HepG2 (cell line): Measurements from ENCODE around the gene NOA1. TPM values are rescaled to one million over a fixed set of nuclear protein-coding genes. Genes with fewer than 3 reads are reported as not detected.
A peak's percentile ranks its signal among the peaks of the same experiment; 100 is the strongest.

Experiments
- ARNTL ChIP-seq: sonication (generic); formaldehyde crosslinking; IDR thresholded peaks from 2 replicates; pipeline ENCODE4 v1.4.0; 2020; ENCODE audit warnings: mild to moderate bottlenecking, missing genetic modification reagents
- BCL6 ChIP-seq: IDR thresholded peaks from 2 replicates; pipeline ENCODE4 v1.6.1; 2016; ENCODE audit warnings: missing genetic modification reagents, missing compliant biosample characterization
- FLYWCH1 ChIP-seq: sonication (generic); formaldehyde crosslinking; IDR thresholded peaks from 2 replicates; pipeline ENCODE4 v1.8.1; 2023; ENCODE audit warnings: mild to moderate bottlenecking, missing genetic modification reagents
- ISL2 ChIP-seq: sonication (generic); formaldehyde crosslinking; IDR thresholded peaks from 2 replicates; pipeline ENCODE4 v1.5.0; 2020; ENCODE audit warnings: missing genetic modification reagents
- KIAA2018 ChIP-seq: sonication (generic); formaldehyde crosslinking; IDR thresholded peaks from 2 replicates; pipeline ENCODE4 v1.5.0; 2020; ENCODE audit warnings: mild to moderate bottlenecking, missing genetic modification reagents, borderline replicate concordance
- MYNN ChIP-seq: sonication (generic); formaldehyde crosslinking; IDR thresholded peaks from 2 replicates; pipeline ENCODE4 v1.4.0; 2020; ENCODE audit warnings: mild to moderate bottlenecking, low read depth, missing genetic modification reagents
- NKX3-1 ChIP-seq: sonication (generic); formaldehyde crosslinking; IDR thresholded peaks from 2 replicates; pipeline ENCODE4 v1.5.0; 2020; ENCODE audit warnings: missing genetic modification reagents
- PBX2 ChIP-seq: IDR thresholded peaks from 2 replicates; pipeline ENCODE4 v1.6.1; 2016; ENCODE audit warnings: control low read depth
- PHB2 ChIP-seq: fragments of 450-650 bp; IDR thresholded peaks from 2 replicates; pipeline ENCODE4 v1.6.1; 2018; ENCODE audit not compliant: partially characterized antibody
- PITX1 ChIP-seq: sonication (generic); formaldehyde crosslinking; IDR thresholded peaks from 2 replicates; pipeline ENCODE4 v1.5.1; 2020; ENCODE audit warnings: mild to moderate bottlenecking, missing genetic modification reagents
- RARG ChIP-seq: sonication (generic); formaldehyde crosslinking; IDR thresholded peaks from 2 replicates; pipeline ENCODE4 v1.4.0; 2020; ENCODE audit warnings: low read depth, mild to moderate bottlenecking, missing genetic modification reagents
- REPIN1 ChIP-seq: sonication (generic); formaldehyde crosslinking; IDR thresholded peaks from 2 replicates; pipeline ENCODE4 v1.8.0; 2022; ENCODE audit warnings: missing genetic modification reagents, low read depth, mild to moderate bottlenecking, borderline replicate concordance
- SNRNP70 ChIP-seq: fragments of 200-400 bp; formaldehyde crosslinking; IDR thresholded peaks from 2 replicates; pipeline ENCODE4 v1.6.1; 2017; ENCODE audit warnings: mild to moderate bottlenecking, low read depth, low read length, moderate library complexity
- STAT6 ChIP-seq: sonication (generic); formaldehyde crosslinking; IDR thresholded peaks from 2 replicates; pipeline ENCODE4 v1.4.0; 2020; ENCODE audit warnings: missing genetic modification reagents, mild to moderate bottlenecking, borderline replicate concordance
- TP53 ChIP-seq: sonication (generic); formaldehyde crosslinking; conservative IDR thresholded peaks from 2 replicates; pipeline ENCODE4 v1.4.0; 2020; ENCODE audit warnings: missing genetic modification reagents
- ZMYM2 ChIP-seq: sonication (generic); formaldehyde crosslinking; IDR thresholded peaks from 2 replicates; pipeline ENCODE4 v1.8.0; 2022; ENCODE audit warnings: mild to moderate bottlenecking, missing genetic modification reagents
- ZNF337 ChIP-seq: sonication (generic); formaldehyde crosslinking; IDR thresholded peaks from 2 replicates; pipeline ENCODE4 v1.5.1; 2020; ENCODE audit warnings: missing genetic modification reagents, low read depth, mild to moderate bottlenecking, borderline replicate concordance
- ZNF569 ChIP-seq: sonication (generic); formaldehyde crosslinking; IDR thresholded peaks from 2 replicates; pipeline ENCODE4 v1.5.0; 2020; ENCODE audit warnings: mild to moderate bottlenecking, missing genetic modification reagents, moderate library complexity, borderline replicate concordance
- polyA plus RNA-seq, 8 experiments: library from polyadenylated mRNA; depleted of rRNA in 3 of 8; stranded (reverse) in 7 of 8; unstranded in 1 of 8; fragments of >200 nt; fragmentation: Illumina TruSeq in 4 of 8; extraction: Trizol in 4 of 8; gene quantifications; 2 replicates each; pipeline versions ENCODE4 v1.2.1 to v1.2.3, GENCODE V29; 2011 to 2016; ENCODE audit warnings: low read depth in 4 of 8, missing spikeins in 1 of 8, mixed read lengths in 1 of 8; ENCODE audit not compliant: insufficient read depth in 1 of 8
- total RNA-seq, 5 experiments: library from RNA; depleted of rRNA; stranded (reverse); fragments of >200 nt; fragmentation: Illumina TruSeq; extraction: Trizol; gene quantifications; 2 replicates each; pipeline ENCODE4 v1.2.3, GENCODE V29; 2016; ENCODE audit warnings: low read depth in 1 of 5

The NOA1 gene
- total and polyA plus RNA-seq, 2 of the 13 experiments (the other 11 are each of a cell fraction or from before 2014, with no cell fraction given), result 17.3 to 19.0 TPM

DNA sequence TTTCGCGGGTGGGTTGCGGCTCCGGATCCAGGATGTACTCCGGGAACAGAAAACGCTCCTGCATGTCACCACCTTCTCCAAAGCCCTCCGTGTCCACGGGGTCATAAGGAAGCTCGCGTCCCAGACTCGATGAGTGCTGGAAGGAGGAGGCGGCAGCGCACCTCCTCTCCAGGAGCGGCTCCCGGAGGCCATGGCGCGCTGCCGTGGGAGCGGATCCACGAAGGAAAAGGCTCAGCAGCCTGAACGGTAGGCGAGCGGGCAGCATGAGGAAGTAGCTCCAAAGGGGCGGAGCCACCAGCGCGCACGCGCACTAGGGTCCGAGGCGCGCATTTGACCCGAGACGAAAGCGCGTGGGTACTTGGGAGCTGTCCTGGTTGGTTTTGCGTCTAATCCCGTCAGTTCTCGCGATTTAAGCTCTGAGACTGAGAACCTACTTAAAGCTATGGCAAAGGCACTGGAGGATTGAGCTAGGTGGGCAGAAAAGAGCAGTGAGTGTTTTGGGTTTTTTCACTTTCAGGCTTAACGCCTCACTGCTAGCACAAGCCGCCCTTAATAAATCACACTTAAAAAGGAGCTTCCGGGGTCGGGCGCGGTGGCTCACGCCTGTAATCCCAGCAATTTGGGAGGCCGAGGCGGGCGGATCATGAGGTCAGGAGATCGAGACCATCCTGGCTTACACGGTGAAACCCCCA is at the start of gene NOA1 (continued):
- TF ChIP-seq ZNF337 (CRISPR knock-in tag), result 0 out of 2 replicates have a peak, but pooled peaks have one; percentile 81
- no peak for TF ChIP-seq PBX2 (CRISPR knock-in tag)
- no peak for TF ChIP-seq PHB2
- TF ChIP-seq STAT6, result no peak
- no peak for TF ChIP-seq SNRNP70
- TF ChIP-seq FLYWCH1, result no peak
- no peak for TF ChIP-seq ARNTL (CRISPR knock-in tag)
- TF ChIP-seq MYNN (CRISPR knock-in tag), result no peak
- TF ChIP-seq PITX1 (CRISPR knock-in tag), result peak; percentile 69; the same call in 1 of the 2 replicates
- no peak for TF ChIP-seq BCL6
- TF ChIP-seq NKX3-1, result 0 out of 2 replicates have a peak, but pooled peaks have one; percentile 58
- TF ChIP-seq REPIN1 (CRISPR knock-in tag), result 0 out of 2 replicates have a peak, but pooled peaks have one; percentile 66
- TF ChIP-seq KIAA2018, result no peak
- 0 out of 2 replicates have a peak, but pooled peaks have one; percentile 72 for TF ChIP-seq ZMYM2 (CRISPR knock-in tag)
- TF ChIP-seq ZNF569, result 0 out of 2 replicates have a peak, but pooled peaks have one; percentile 67
- no peak for TF ChIP-seq TP53 (CRISPR knock-in tag)
- no peak for TF ChIP-seq ISL2 (CRISPR knock-in tag)
- no peak for TF ChIP-seq RARG (CRISPR knock-in tag)
